ENCODE data around the gene CGRRF1. TPM values are rescaled to one million over a fixed set of nuclear protein-coding genes. Genes with fewer than 3 reads are reported as not detected.

Gene CGRRF1
- 20.4 TPM for total RNA-seq

GRCh38 chr14:54509546-54510501 lies at the start of gene CGRRF1:
CGRRF1 (plus strand) TSS chr14:54509906; CDS start chr14:54509960, 54 bp downstream.
- H3K27me3 ChIP-seq (ENCODE audit: control insufficient read depth in 3 of 3, insufficient read depth in 3 of 3, low read length in 3 of 3) = no peaks in the 10 kb centered on the region
- peak within 1 kb of the TSS; percentile 98 to 100 (median 99) for H3K4me3 ChIP-seq (ENCODE audit: low read length in 3 of 3)
- H3K9ac ChIP-seq (ENCODE audit: low read depth in 1 of 3, low read length in 3 of 3) = peak within 1 kb of the TSS; percentile 95 to 98 (median 95)
- peaks cover 15 to 27% (median 27%) of the 10 kb centered on the region in 3 donors for H3K4me1 ChIP-seq (ENCODE audit: control insufficient read depth in 3 of 3, insufficient read depth in 3 of 3, low read length in 3 of 3)
- H3K36me3 ChIP-seq (ENCODE audit: control insufficient read depth in 3 of 3, insufficient read depth in 3 of 3, low read length in 3 of 3) = no peaks in the 10 kb centered on the region
- peak within 1 kb of the TSS; percentile 84 for H3K27ac ChIP-seq (ENCODE audit: low read depth, low read length)
- no peaks in the 10 kb centered on the region for H3K9me3 ChIP-seq (ENCODE audit: control insufficient read depth in 3 of 3, low read length in 3 of 3)

GRCh38 chr14:54462048-54462447 lies 47.7 kb upstream of the CGRRF1 start:
- Histone ChIP-seq H3K36me3 (ENCODE audit: control insufficient read depth in 3 of 3, insufficient read depth in 3 of 3, low read length in 3 of 3) (no peaks in the 10 kb centered on the region), H3K9me3 (ENCODE audit: control insufficient read depth in 3 of 3, low read length in 3 of 3) (no peaks in the 10 kb centered on the region), H3K27ac (ENCODE audit: low read depth, low read length) (no peak overlapping the region), H3K9ac (ENCODE audit: low read depth in 1 of 3, low read length in 3 of 3) (no peak overlapping the region), H3K27me3 (ENCODE audit: control insufficient read depth in 3 of 3, insufficient read depth in 3 of 3, low read length in 3 of 3) (no peaks in the 10 kb centered on the region), H3K4me3 (ENCODE audit: low read length in 3 of 3) (no peak overlapping the region), H3K4me1 (ENCODE audit: control insufficient read depth in 3 of 3, insufficient read depth in 3 of 3, low read length in 3 of 3) (no peaks in the 10 kb centered on the region)

GRCh38 chr14:54465654-54466053 lies 44.1 kb upstream of the CGRRF1 start:
- H3K9me3 ChIP-seq (ENCODE audit: control insufficient read depth in 3 of 3, low read length in 3 of 3) = no peaks in the 10 kb centered on the region
- no peaks in the 10 kb centered on the region for H3K4me1 ChIP-seq (ENCODE audit: control insufficient read depth in 3 of 3, insufficient read depth in 3 of 3, low read length in 3 of 3)
- H3K27me3 ChIP-seq (ENCODE audit: control insufficient read depth in 3 of 3, insufficient read depth in 3 of 3, low read length in 3 of 3) = no peaks in the 10 kb centered on the region
- H3K27ac ChIP-seq (ENCODE audit: low read depth, low read length) = no peak overlapping the region
- H3K9ac ChIP-seq (ENCODE audit: low read depth in 1 of 3, low read length in 3 of 3) = no peak overlapping the region
- no peak overlapping the region for H3K4me3 ChIP-seq (ENCODE audit: low read length in 3 of 3)
- H3K36me3 ChIP-seq (ENCODE audit: control insufficient read depth in 3 of 3, insufficient read depth in 3 of 3, low read length in 3 of 3) = peaks cover 0 to 3% (median 3%) of the 10 kb centered on the region in 3 donors

GRCh38 chr14:54467280-54467679 lies 42.4 kb upstream of the CGRRF1 start:
- Histone ChIP-seq H3K36me3 (ENCODE audit: control insufficient read depth in 3 of 3, insufficient read depth in 3 of 3, low read length in 3 of 3) (peaks cover 0 to 5% (median 3%) of the 10 kb centered on the region in 3 donors), H3K27me3 (ENCODE audit: control insufficient read depth in 3 of 3, insufficient read depth in 3 of 3, low read length in 3 of 3) (no peaks in the 10 kb centered on the region), H3K4me1 (ENCODE audit: control insufficient read depth in 3 of 3, insufficient read depth in 3 of 3, low read length in 3 of 3) (no peaks in the 10 kb centered on the region), H3K9ac (ENCODE audit: low read depth in 1 of 3, low read length in 3 of 3) (no peak overlapping the region), H3K27ac (ENCODE audit: low read depth, low read length) (no peak overlapping the region), H3K9me3 (ENCODE audit: control insufficient read depth in 3 of 3, low read length in 3 of 3) (no peaks in the 10 kb centered on the region), H3K4me3 (ENCODE audit: low read length in 3 of 3) (no peak overlapping the region)

- no peak overlapping the region for H3K27ac ChIP-seq (ENCODE audit: low read depth, low read length)
- no peaks in the 10 kb centered on the region for H3K9me3 ChIP-seq (ENCODE audit: control insufficient read depth in 3 of 3, low read length in 3 of 3)
- no peaks in the 10 kb centered on the region for H3K4me1 ChIP-seq (ENCODE audit: control insufficient read depth in 3 of 3, insufficient read depth in 3 of 3, low read length in 3 of 3)
- peaks cover 0 to 6% (median 5%) of the 10 kb centered on the region in 3 donors for H3K36me3 ChIP-seq (ENCODE audit: control insufficient read depth in 3 of 3, insufficient read depth in 3 of 3, low read length in 3 of 3)
- no peaks in the 10 kb centered on the region for H3K27me3 ChIP-seq (ENCODE audit: control insufficient read depth in 3 of 3, insufficient read depth in 3 of 3, low read length in 3 of 3)
- H3K4me3 ChIP-seq (ENCODE audit: low read length in 3 of 3) = no peak overlapping the region
- no peak overlapping the region for H3K9ac ChIP-seq (ENCODE audit: low read depth in 1 of 3, low read length in 3 of 3)
Measured at GRCh38 chr14:54470701-54471100, 39.0 kb upstream of the CGRRF1 start.

- Histone ChIP-seq H3K9me3 (ENCODE audit: control insufficient read depth in 3 of 3, low read length in 3 of 3) (no peaks in the 10 kb centered on the region), H3K27ac (ENCODE audit: low read depth, low read length) (no peak overlapping the region), H3K9ac (ENCODE audit: low read depth in 1 of 3, low read length in 3 of 3) (no peak overlapping the region), H3K4me1 (ENCODE audit: control insufficient read depth in 3 of 3, insufficient read depth in 3 of 3, low read length in 3 of 3) (no peaks in the 10 kb centered on the region), H3K36me3 (ENCODE audit: control insufficient read depth in 3 of 3, insufficient read depth in 3 of 3, low read length in 3 of 3) (peaks cover 3 to 6% (median 5%) of the 10 kb centered on the region in 3 donors), H3K4me3 (ENCODE audit: low read length in 3 of 3) (no peak overlapping the region), H3K27me3 (ENCODE audit: control insufficient read depth in 3 of 3, insufficient read depth in 3 of 3, low read length in 3 of 3) (no peaks in the 10 kb centered on the region)
Measured at GRCh38 chr14:54471641-54472040, 38.1 kb upstream of the CGRRF1 start.

- H3K27ac ChIP-seq (ENCODE audit: low read depth, low read length) = no peak overlapping the region
- no peaks in the 10 kb centered on the region for H3K4me1 ChIP-seq (ENCODE audit: control insufficient read depth in 3 of 3, insufficient read depth in 3 of 3, low read length in 3 of 3)
- no peaks in the 10 kb centered on the region for H3K27me3 ChIP-seq (ENCODE audit: control insufficient read depth in 3 of 3, insufficient read depth in 3 of 3, low read length in 3 of 3)
Measured at GRCh38 chr14:54472315-54472714, 37.4 kb upstream of the CGRRF1 start.

GRCh38 chr14:54474232-54474793 lies 35.4 kb upstream of the CGRRF1 start:
- H3K36me3 ChIP-seq (ENCODE audit: control insufficient read depth in 3 of 3, insufficient read depth in 3 of 3, low read length in 3 of 3) = peaks cover 3 to 6% (median 5%) of the 10 kb centered on the region in 3 donors
- H3K9me3 ChIP-seq (ENCODE audit: control insufficient read depth in 3 of 3, low read length in 3 of 3) = no peaks in the 10 kb centered on the region
- peaks cover 0 to 8% (median 6%) of the 10 kb centered on the region in 3 donors for H3K4me1 ChIP-seq (ENCODE audit: control insufficient read depth in 3 of 3, insufficient read depth in 3 of 3, low read length in 3 of 3)
- no peak overlapping the region for H3K27ac ChIP-seq (ENCODE audit: low read depth, low read length)
- H3K9ac ChIP-seq (ENCODE audit: low read depth in 1 of 3, low read length in 3 of 3) = no peak overlapping the region
- no peaks in the 10 kb centered on the region for H3K27me3 ChIP-seq (ENCODE audit: control insufficient read depth in 3 of 3, insufficient read depth in 3 of 3, low read length in 3 of 3)
- H3K4me3 ChIP-seq (ENCODE audit: low read length in 3 of 3) = no peak overlapping the region

More at GRCh38 chr14:54472315-54472714, 37.4 kb upstream of the CGRRF1 start:
- Histone ChIP-seq H3K9ac (ENCODE audit: low read depth in 1 of 3, low read length in 3 of 3) (no peak overlapping the region), H3K36me3 (ENCODE audit: control insufficient read depth in 3 of 3, insufficient read depth in 3 of 3, low read length in 3 of 3) (peaks cover 3 to 6% (median 5%) of the 10 kb centered on the region in 3 donors), H3K4me3 (ENCODE audit: low read length in 3 of 3) (no peak overlapping the region), H3K9me3 (ENCODE audit: control insufficient read depth in 3 of 3, low read length in 3 of 3) (no peaks in the 10 kb centered on the region)

GRCh38 chr14:54475187-54475899 lies 34.4 kb upstream of the CGRRF1 start:
- H3K4me1 ChIP-seq (ENCODE audit: control insufficient read depth in 3 of 3, insufficient read depth in 3 of 3, low read length in 3 of 3) = peaks cover 0 to 8% (median 6%) of the 10 kb centered on the region in 3 donors
- peaks cover 3 to 6% (median 4%) of the 10 kb centered on the region in 3 donors for H3K36me3 ChIP-seq (ENCODE audit: control insufficient read depth in 3 of 3, insufficient read depth in 3 of 3, low read length in 3 of 3)
- H3K4me3 ChIP-seq (ENCODE audit: low read length in 3 of 3) = no peak overlapping the region
- H3K9ac ChIP-seq (ENCODE audit: low read depth in 1 of 3, low read length in 3 of 3) = no peak overlapping the region
- no peak overlapping the region for H3K27ac ChIP-seq (ENCODE audit: low read depth, low read length)
- no peaks in the 10 kb centered on the region for H3K27me3 ChIP-seq (ENCODE audit: control insufficient read depth in 3 of 3, insufficient read depth in 3 of 3, low read length in 3 of 3)
- no peaks in the 10 kb centered on the region for H3K9me3 ChIP-seq (ENCODE audit: control insufficient read depth in 3 of 3, low read length in 3 of 3)
